Type B pancreatic cell (in vitro differentiated cells): ENCODE measurements around the gene ARHGAP8. TPM values are rescaled to one million over a fixed set of nuclear protein-coding genes. Genes with fewer than 3 reads are reported as not detected.

Experiments
- DNase-seq: peaks from one replicate; pipeline ENCODE4 v3.0.0; 2021; ENCODE audit warnings: mixed read lengths; ENCODE audit not compliant: unreplicated experiment; ENCODE audit errors: extremely low spot score
- H3K27ac Mint-ChIP-seq: 2 replicates; pipeline ENCODE4 v1.8.0; 2021; ENCODE audit warnings: mild to moderate bottlenecking, mixed read lengths
- H3K27me3 Mint-ChIP-seq: 2 replicates; pipeline ENCODE4 v1.8.0; 2021; ENCODE audit warnings: mixed read lengths
- H3K36me3 Mint-ChIP-seq: 2 replicates; pipeline ENCODE4 v1.8.0; 2021; ENCODE audit warnings: mixed read lengths
- H3K4me1 Mint-ChIP-seq: one replicate; pipeline ENCODE4 v1.8.0; 2021; ENCODE audit warnings: mixed read lengths; ENCODE audit not compliant: unreplicated experiment
- H3K4me3 Mint-ChIP-seq: 2 replicates; pipeline ENCODE4 v1.8.0; 2021; ENCODE audit warnings: mild to moderate bottlenecking, mixed read lengths
- H3K9me3 Mint-ChIP-seq: 2 replicates; pipeline ENCODE4 v1.8.0; 2021; ENCODE audit warnings: mixed read lengths
- CTCF ChIP-seq: fragments of 200-600 bp; sonication (generic); conservative IDR thresholded peaks from 2 replicates; pipeline ENCODE4 v1.5.0; 2021; ENCODE audit warnings: antibody characterized with exemption, mild to moderate bottlenecking
- total RNA-seq: library from RNA; stranded (reverse); gene quantifications from 2 replicates; pipeline ENCODE4 v1.2.1, GENCODE V29; 2021; ENCODE audit warnings: low replicate concordance

The ARHGAP8 gene
- total RNA-seq, 1 donor from 2014 or later: 18.0 TPM

DNA sequence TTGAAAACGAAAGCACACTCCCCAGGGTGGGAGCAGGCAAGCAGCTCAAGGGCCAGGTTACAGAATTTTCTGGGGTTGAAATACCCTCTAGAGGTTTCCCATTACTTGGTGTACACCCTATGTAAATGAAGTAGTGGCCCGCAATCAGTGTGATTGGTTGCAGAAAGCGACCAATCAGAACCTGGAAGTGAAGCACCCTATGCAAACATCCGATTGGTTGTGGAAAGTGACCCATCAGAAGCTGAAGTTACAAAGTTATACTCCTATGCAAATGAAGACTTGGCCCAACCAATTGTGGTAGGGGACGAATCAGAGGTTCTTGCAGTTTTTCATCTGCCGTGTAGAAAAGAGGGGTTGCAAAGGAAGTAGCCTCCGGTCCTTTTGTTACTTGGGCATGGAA, 31.2 kb upstream of the ARHGAP8 start:
- Mint-ChIP-seq H3K27me3 (no peaks in the 10 kb centered on the region), H3K27ac (no peak overlapping the region), H3K4me3 (no peak overlapping the region), H3K36me3 (no peaks in the 10 kb centered on the region), H3K9me3 (no peaks in the 10 kb centered on the region), H3K4me1 (peaks cover 14% of the 10 kb centered on the region)
- DNase-seq: no peak
- no peak for TF ChIP-seq CTCF

DNA sequence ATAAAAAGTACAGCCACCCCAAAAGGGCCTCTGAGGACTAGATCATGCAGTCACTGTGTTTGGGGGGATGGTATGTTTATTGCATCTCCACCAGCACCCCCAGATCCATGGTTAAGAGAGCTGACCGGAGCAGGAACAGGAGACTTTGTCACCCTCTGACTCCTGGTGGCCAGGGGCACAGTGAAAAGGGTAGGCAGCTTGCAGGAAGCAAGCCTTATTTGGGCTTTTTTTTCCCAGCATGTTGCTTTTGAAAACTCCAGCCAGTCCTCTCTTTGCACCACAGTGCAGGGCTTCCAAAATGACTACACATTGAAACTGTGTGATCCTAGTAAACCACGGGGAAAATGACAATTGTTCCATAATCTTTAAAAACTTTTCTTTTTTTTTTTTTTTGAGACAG, 29.8 kb upstream of the ARHGAP8 start:
- H3K36me3 Mint-ChIP-seq: no peaks in the 10 kb centered on the region

DNA sequence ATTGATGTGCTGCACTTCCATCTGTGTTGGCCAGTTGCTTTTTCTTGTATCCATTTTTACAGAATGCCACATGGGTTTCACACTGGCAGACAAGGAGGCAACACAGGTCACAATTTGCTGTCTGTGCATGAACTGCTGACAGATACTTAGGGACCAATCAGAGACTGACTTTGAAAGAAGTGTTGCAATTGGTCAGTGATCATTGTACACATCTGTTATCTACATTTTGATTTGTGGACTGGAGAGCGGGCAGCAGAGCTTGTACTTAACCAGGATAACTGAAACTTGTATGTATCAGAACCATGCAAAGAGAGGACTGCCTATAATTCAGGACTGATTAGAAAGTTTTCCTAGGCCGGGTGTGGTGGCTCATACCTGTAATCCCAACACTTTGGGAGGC, 28.6 kb upstream of the ARHGAP8 start:
- no peak overlapping the region for H3K27ac Mint-ChIP-seq
- peaks cover 14% of the 10 kb centered on the region for H3K4me1 Mint-ChIP-seq
- no peak for DNase-seq
- no peaks in the 10 kb centered on the region for H3K36me3 Mint-ChIP-seq
- no peaks in the 10 kb centered on the region for H3K9me3 Mint-ChIP-seq
- TF ChIP-seq CTCF: no peak
- no peak overlapping the region for H3K4me3 Mint-ChIP-seq
- no peaks in the 10 kb centered on the region for H3K27me3 Mint-ChIP-seq

More for the DNA sequence above, 29.8 kb upstream of the ARHGAP8 start:
- Mint-ChIP-seq H3K27ac (no peak overlapping the region), H3K9me3 (no peaks in the 10 kb centered on the region), H3K27me3 (no peaks in the 10 kb centered on the region), H3K4me1 (peaks cover 14% of the 10 kb centered on the region), H3K4me3 (no peak overlapping the region)
- TF ChIP-seq CTCF: no peak
- DNase-seq: no peak

DNA sequence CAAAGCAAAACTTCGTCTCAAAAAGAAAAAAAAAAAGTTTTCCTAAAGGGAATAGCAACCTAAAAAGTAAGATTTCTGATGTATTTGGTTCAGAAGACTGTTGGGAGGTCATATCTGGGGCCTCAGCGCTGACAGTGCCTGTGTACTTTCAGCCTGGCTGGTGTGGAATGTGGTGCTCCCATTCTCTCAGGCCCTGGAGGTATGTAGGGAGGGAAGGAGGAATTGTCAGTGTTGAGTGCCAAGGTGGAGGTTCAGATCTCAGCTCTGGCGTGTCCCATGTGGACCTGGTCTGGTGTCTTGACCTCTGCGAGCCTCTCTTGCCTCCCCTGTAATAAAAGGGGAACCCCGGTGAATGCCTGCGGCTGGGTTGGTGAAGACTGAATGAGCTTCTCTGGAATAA, 28.0 kb upstream of the ARHGAP8 start:
- no peak for DNase-seq
- H3K27ac Mint-ChIP-seq: no peak overlapping the region
- H3K36me3 Mint-ChIP-seq: no peaks in the 10 kb centered on the region
- peaks cover 13% of the 10 kb centered on the region for H3K4me1 Mint-ChIP-seq
- no peaks in the 10 kb centered on the region for H3K27me3 Mint-ChIP-seq
- H3K9me3 Mint-ChIP-seq: no peaks in the 10 kb centered on the region
- no peak for TF ChIP-seq CTCF
- H3K4me3 Mint-ChIP-seq: no peak overlapping the region

GRCh38 chr22:44724859-44725258, 27.5 kb upstream of the ARHGAP8 start:
- Mint-ChIP-seq H3K4me3 (no peak overlapping the region), H3K4me1 (peaks cover 8% of the 10 kb centered on the region), H3K36me3 (no peaks in the 10 kb centered on the region), H3K27ac (no peak overlapping the region), H3K27me3 (no peaks in the 10 kb centered on the region), H3K9me3 (no peaks in the 10 kb centered on the region)
- no peak for DNase-seq
- no peak for TF ChIP-seq CTCF

- no peak for TF ChIP-seq CTCF
- no peaks in the 10 kb centered on the region for H3K9me3 Mint-ChIP-seq
- H3K4me3 Mint-ChIP-seq: no peak overlapping the region
- H3K27me3 Mint-ChIP-seq: no peaks in the 10 kb centered on the region
- no peak overlapping the region for H3K27ac Mint-ChIP-seq
- H3K36me3 Mint-ChIP-seq: no peaks in the 10 kb centered on the region
- peaks cover 4% of the 10 kb centered on the region for H3K4me1 Mint-ChIP-seq
- no peak for DNase-seq
Measured at GRCh38 chr22:44726439-44726838, 25.9 kb upstream of the ARHGAP8 start.
